ENCODE measurements around the gene SYT9.
A peak's percentile ranks its signal among the peaks of the same experiment; 100 is the strongest.

The SYT9 gene

GRCh38 chr11:7435176-7435575 is 183.5 kb downstream of the SYT9 start:
- no peak for DNase-seq

- DNase-seq = no peak
Measured at GRCh38 chr11:7436146-7436545, 184.4 kb downstream of the SYT9 start.

- peak in 1 of 5 experiments; percentile 80 for DNase-seq
Measured at GRCh38 chr11:7436657-7437056, 185.0 kb downstream of the SYT9 start.

- DNase-seq = no peak
Measured at GRCh38 chr11:7437696-7438095, 186.0 kb downstream of the SYT9 start.

- no peak for DNase-seq
Measured at GRCh38 chr11:7439746-7440320, 188.1 kb downstream of the SYT9 start.

GRCh38 chr11:7442588-7443215 is 191.0 kb downstream of the SYT9 start:
- DNase-seq = peak; percentile 15 to 62 (median 49)

GRCh38 chr11:7444091-7444981 is 192.6 kb downstream of the SYT9 start:
- no peak for DNase-seq

GRCh38 chr11:7445564-7445963 is 193.9 kb downstream of the SYT9 start:
- DNase-seq = no peak

- DNase-seq = no peak
Measured at GRCh38 chr11:7448201-7448600, 196.5 kb downstream of the SYT9 start.

- no peak for DNase-seq
Measured at GRCh38 chr11:7449211-7449840, 197.6 kb downstream of the SYT9 start.

GRCh38 chr11:7449841-7450214 is 198.1 kb downstream of the SYT9 start:
- DNase-seq = no peak

- DNase-seq = no peak
Measured at GRCh38 chr11:7450836-7451235, 199.1 kb downstream of the SYT9 start.

GRCh38 chr11:7451520-7451919 is 199.8 kb downstream of the SYT9 start:
- no peak for DNase-seq

- no peak for DNase-seq
Measured at GRCh38 chr11:7451952-7452494, 200.3 kb downstream of the SYT9 start.

- no peak for DNase-seq
Measured at GRCh38 chr11:7454854-7455253, 203.2 kb downstream of the SYT9 start.

- no peak for DNase-seq
Measured at GRCh38 chr11:7457211-7457610, 205.5 kb downstream of the SYT9 start.

- no peak for DNase-seq
Measured at GRCh38 chr11:7462706-7463105, 211.0 kb downstream of the SYT9 start.

- no peak for DNase-seq
Measured at GRCh38 chr11:7467652-7468051, 215.9 kb downstream of the SYT9 start.

- DNase-seq = no peak
Measured at GRCh38 chr11:7469351-7469865, 217.7 kb downstream of the SYT9 start.

GRCh38 chr11:7471071-7471470 is 219.4 kb downstream of the SYT9 start:
- no peak for DNase-seq

GRCh38 chr11:7473717-7474116 is 222.0 kb downstream of the SYT9 start:
- no peak for DNase-seq

- no peak for DNase-seq
Measured at GRCh38 chr11:7480113-7480512, 228.4 kb downstream of the SYT9 start.

GRCh38 chr11:7484131-7484530 is 232.4 kb downstream of the SYT9 start:
- no peak for DNase-seq
